Ramos (cell line): ENCODE measurements around the gene CERK.
"Not testable (repeated sequence)": the region's sequence is repeated elsewhere in the genome, so short reads cannot be mapped to it uniquely, and the experiment has no call there.

Source experiments
- in situ Hi-C: fragments of 300-500 bp; cut with MboI; formaldehyde crosslinking; loops from one replicate; pipeline ENCODE4 v1.14.3; 2022; ENCODE audit warnings: low sequenced_read_pairs; ENCODE audit not compliant: unreplicated experiment

CERK gene

DNA sequence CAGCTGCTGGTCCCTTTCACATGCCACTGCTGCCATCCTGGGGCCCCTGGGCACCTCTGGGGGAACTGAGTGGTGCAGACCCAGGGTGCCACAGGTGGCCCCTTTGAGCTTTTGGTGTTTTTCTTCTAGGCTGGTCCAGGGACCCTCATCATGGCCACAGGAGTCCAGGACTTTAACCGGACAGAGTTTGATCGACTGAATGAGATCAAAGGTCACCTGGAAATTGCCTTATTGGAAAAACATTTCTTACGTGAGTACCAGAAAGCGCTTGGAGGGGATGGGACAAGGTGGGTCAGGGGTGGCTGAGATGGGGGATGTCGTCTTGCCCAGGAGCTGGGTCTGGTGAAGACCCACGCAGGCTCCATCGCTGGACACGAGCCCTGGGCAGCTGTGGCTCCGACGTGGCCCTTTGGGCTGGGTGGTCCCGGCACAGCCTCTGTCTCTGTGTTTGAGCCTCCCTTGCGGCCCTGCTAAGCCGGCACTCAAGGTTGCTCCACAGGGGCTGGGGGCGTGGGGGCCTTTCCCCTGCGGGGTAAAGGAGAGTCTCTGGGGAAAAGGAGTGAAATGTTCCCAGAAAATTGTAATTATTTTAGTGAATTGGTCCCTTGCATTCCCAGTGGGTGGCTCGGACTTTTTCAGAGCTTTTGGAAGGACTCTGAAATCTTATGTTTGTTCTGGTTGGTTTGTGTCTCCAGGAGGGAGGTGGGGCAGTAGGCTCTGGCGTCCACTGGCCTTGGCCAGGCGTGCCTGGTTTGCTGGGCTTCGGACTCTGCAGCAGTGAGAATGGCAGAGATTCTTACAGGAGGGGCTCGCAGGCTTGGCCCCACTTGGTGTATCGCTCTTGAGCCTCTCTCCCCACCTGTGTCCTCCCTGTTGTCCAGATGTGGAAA is 100.1 kb downstream of the CERK start:
- in situ Hi-C loops: no loop called here

- in situ Hi-C loops: no loop called here
Observed at GRCh38 chr22:46636221-46637002, 101.6 kb downstream of the CERK start.

- in situ Hi-C loops: no loop called here
Observed at GRCh38 chr22:46635756-46636155, 102.3 kb downstream of the CERK start.

GRCh38 chr22:46634973-46635685 is 102.9 kb downstream of the CERK start:
- in situ Hi-C loops: not testable (repeated sequence)
